ENCODE results near the gene CIDEA. TPM values are rescaled to one million over a fixed set of nuclear protein-coding genes. Genes with fewer than 3 reads are reported as not detected.

The CIDEA gene
- total and polyA plus RNA-seq, 3 donors from 2014 or later, result 0.57 TPM; not detected in 2

DNA sequence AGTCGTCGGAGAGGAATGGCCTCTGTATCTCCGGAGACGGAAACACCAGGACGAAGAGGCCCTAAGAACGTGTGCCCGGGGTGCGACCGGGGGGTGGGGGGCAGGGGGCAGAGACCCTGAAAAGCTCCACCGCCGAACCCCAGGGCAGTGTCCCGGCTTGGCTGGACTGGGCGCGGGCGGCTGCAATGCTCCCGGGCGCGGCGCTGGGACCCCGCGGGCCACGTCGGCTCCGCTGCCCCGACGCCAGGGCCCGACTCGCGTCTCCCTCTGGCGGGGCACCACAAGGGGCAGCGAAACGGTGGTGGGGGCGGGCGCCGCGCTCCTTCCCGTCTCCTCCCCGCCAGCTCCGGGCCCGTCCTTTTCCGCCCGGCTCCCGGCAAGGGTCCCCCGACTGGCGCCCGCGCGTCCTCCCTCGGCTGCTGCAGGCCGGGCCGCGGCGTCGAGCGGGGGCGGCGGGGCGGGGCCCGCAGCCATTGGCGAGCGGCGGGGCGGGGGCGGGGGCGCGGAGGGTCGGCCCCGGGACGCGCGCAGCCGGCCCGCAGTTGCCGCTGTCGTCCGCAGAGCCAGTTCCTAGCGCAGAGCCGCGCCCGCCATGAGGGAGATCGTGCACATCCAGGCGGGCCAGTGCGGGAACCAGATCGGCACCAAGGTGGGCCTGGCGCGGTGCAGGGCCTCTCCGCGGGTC, 53.7 kb downstream of the CIDEA start, which contains the start of gene TUBB6:
TSS of gene TUBB6 (plus strand) at position 541 of the 685 bp plus-strand sequence. CDS start at position 593, 52 bp downstream.
- Histone ChIP-seq H3K9me3 (no peaks in the 10 kb centered on the region), H3K4me1 (no peaks in the 10 kb centered on the region), H3K4me3 (peak within 1 kb of the TSS; percentile 65 to 74), H3K27ac (peak within 1 kb of the TSS; percentile 79 to 86), H3K36me3 (ENCODE audit: low read depth, missing control alignments) (no peaks in the 10 kb centered on the region), H3K27me3 (no peaks in the 10 kb centered on the region)
- TF ChIP-seq, protein P1, sequence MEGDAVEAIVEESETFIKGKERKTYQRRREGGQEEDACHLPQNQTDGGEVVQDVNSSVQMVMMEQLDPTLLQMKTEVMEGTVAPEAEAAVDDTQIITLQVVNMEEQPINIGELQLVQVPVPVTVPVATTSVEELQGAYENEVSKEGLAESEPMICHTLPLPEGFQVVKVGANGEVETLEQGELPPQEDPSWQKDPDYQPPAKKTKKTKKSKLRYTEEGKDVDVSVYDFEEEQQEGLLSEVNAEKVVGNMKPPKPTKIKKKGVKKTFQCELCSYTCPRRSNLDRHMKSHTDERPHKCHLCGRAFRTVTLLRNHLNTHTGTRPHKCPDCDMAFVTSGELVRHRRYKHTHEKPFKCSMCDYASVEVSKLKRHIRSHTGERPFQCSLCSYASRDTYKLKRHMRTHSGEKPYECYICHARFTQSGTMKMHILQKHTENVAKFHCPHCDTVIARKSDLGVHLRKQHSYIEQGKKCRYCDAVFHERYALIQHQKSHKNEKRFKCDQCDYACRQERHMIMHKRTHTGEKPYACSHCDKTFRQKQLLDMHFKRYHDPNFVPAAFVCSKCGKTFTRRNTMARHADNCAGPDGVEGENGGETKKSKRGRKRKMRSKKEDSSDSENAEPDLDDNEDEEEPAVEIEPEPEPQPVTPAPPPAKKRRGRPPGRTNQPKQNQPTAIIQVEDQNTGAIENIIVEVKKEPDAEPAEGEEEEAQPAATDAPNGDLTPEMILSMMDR (IDR thresholded peaks at IDR 0.05), result no peak
- no peak for TF ChIP-seq POLR2A (IDR thresholded peaks at IDR 0.05)
- intact Hi-C loops (cut with DNase I; ENCODE audit: low total_unique reads), result no loop called here
- peak; percentile 68 for DNase-seq
- WGBS, 2 donors, result 0% methylated on average over 5 to 23 of the region's 88 CpGs

DNA sequence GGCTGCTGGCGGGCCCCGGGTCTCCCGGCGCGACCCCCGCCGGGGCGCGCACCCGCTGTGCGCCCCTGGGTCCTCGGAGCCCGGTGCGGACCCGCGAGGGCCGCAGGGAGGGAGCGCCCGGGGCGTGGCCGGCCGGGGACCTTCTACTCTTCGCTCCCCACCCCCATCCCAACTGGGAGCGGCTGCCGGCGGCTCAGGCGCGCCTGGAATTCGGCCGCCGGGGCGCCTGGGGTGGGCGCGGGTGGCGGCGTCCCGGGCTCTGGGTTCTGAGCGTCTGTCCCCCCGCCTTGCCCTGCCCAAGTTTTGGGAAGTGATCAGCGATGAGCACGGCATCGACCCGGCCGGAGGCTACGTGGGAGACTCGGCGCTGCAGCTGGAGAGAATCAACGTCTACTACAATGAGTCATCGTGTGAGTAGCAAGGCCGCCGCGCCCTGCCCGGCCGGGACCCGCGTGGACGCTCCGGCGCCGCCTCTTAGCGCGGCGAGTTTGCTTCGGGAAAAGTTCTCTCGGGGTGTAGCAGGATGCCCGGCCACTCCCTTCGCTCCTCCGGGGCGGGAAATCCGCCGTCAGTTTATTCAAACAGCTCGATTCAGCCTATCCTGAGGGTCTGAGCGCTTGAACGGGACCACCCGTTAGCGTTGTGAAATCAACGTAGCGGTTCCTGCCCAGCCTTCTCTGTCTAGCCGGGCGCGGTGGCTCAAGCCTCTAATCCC, 54.4 kb downstream of the CIDEA start:
- intact Hi-C loops (cut with DNase I; ENCODE audit: low total_unique reads), result no loop called here
- peak; percentile 74 for DNase-seq
- H3K36me3 ChIP-seq (ENCODE audit: low read depth, missing control alignments), result no peaks in the 10 kb centered on the region
- no peaks in the 10 kb centered on the region for H3K9me3 ChIP-seq
- WGBS, 2 donors, result 0 to 1% methylated on average over 4 to 67 of the region's 81 CpGs
- H3K27me3 ChIP-seq, result no peaks in the 10 kb centered on the region
- H3K4me3 ChIP-seq, result peak overlapping the region; percentile 65 to 74
- peak overlapping the region; percentile 68 to 86 for H3K27ac ChIP-seq
- H3K4me1 ChIP-seq, result peaks cover 2% of the 10 kb centered on the region
- no peak for TF ChIP-seq POLR2A (IDR thresholded peaks at IDR 0.05)
- TF ChIP-seq, protein P1 (IDR thresholded peaks at IDR 0.05), result no peak

DNA sequence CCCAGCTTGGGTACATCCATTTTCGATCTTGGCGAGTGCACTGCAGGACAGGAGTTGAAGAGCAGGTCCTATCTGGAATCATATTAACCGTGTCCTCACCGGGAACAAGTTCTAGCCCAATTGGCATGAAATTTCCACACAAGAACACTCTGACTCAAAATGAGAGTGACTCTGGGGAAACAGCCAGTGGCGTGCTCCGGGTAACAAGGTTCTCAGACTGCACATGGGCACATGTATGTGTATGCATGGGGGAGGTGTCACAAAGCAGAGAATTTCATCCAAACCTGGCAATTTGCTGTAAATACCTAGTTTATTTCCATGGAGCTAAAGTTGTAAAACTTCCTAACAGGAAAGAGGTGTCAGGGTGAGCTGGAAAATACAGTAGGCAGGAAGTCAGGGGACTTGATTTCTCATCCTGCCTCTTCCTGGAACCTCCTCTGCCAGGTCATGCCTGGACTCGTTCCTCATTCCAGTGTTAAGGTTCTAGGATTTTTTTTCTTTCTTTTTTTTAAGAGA, 55.6 kb downstream of the CIDEA start:
- Histone ChIP-seq H3K36me3 (ENCODE audit: low read depth, missing control alignments) (no peaks in the 10 kb centered on the region), H3K27me3 (no peaks in the 10 kb centered on the region), H3K27ac (no peak overlapping the region), H3K9me3 (no peaks in the 10 kb centered on the region), H3K4me3 (no peak overlapping the region), H3K4me1 (peaks cover 13% of the 10 kb centered on the region)
- DNase-seq, result no peak
- intact Hi-C loops (cut with DNase I; ENCODE audit: low total_unique reads), result no loop called here
- TF ChIP-seq, protein P1 (IDR thresholded peaks at IDR 0.05), result no peak
- no peak for TF ChIP-seq POLR2A (IDR thresholded peaks at IDR 0.05)
- 25 to 43% methylated on average over 7 of the region's 7 CpGs for WGBS, 2 donors

DNA sequence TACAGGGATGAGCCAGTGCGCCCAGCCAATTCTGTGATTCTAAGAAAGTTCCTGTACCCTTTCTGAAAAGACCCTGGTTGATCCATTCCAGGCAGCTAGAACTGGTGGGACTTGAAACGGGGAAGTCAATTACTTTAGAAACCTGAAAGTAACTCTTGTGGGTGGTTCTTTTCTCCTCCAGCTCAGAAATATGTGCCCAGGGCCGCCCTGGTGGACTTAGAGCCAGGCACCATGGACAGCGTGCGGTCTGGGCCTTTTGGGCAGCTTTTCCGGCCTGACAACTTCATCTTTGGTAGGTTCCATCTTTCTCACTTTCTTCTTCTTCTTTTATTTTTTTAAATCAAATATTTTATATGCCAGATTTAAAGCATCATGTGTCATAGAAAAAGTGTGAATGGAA, 56.6 kb downstream of the CIDEA start:
- no peaks in the 10 kb centered on the region for H3K36me3 ChIP-seq (ENCODE audit: low read depth, missing control alignments)
- TF ChIP-seq, protein P1 (IDR thresholded peaks at IDR 0.05), result no peak
- TF ChIP-seq POLR2A (IDR thresholded peaks at IDR 0.05), result no peak
- WGBS, 2 donors, result 97 to 98% methylated on average over 5 to 6 of the region's 6 CpGs
- no peaks in the 10 kb centered on the region for H3K9me3 ChIP-seq
- intact Hi-C loops (cut with DNase I; ENCODE audit: low total_unique reads), result no loop called here
- H3K27me3 ChIP-seq, result no peaks in the 10 kb centered on the region
- no peak overlapping the region for H3K4me3 ChIP-seq
- DNase-seq, result no peak
- H3K27ac ChIP-seq, result no peak overlapping the region
- H3K4me1 ChIP-seq, result peaks cover 13% of the 10 kb centered on the region

Data from testis (tissue), 3 donors.